ENCODE measurements around the gene HIRIP3. TPM values are rescaled to one million over a fixed set of nuclear protein-coding genes. Genes with fewer than 3 reads are reported as not detected.

HIRIP3 gene
- total and polyA plus RNA-seq, 2 of the 8 experiments (the other 6 are each of a cell fraction or from before 2014, with no cell fraction given), result 11.9 to 18.5 TPM

DNA sequence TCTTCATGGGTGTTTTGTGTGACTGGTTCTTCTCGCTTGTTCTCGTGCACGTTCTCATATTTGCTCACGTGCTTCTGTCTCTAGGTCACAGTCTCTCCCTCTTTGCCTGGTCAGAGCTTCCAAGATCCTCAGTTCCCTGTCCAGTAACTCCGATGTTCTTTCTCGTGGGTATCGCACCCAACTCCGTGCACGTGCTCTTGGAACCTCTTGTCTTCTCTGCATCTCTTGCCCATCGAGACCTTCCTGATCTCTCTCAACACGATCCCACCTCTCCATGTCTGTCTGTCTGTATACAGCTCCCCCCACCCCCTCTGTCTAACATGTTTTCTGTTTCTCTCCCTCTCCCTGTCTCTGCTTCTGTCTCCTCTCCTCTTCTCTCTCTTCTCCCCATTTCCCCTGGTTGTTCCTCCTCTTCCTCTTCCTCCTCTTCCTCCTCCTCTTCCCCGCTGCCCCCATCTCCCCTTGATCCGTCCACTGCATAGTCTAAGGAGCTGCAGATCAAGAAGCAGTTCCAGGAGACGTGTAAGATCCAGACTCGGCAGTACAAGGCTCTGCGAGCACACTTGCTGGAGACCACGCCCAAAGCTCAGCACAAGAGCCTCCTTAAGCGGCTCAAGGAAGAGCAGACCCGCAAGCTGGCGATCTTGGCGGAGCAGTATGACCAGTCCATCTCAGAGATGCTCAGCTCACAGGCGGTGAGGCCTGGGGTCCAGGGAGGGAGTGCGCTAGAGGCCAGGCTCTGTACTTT, 6.1 kb downstream of the HIRIP3 start (continued):
- TF ChIP-seq, protein P1, sequence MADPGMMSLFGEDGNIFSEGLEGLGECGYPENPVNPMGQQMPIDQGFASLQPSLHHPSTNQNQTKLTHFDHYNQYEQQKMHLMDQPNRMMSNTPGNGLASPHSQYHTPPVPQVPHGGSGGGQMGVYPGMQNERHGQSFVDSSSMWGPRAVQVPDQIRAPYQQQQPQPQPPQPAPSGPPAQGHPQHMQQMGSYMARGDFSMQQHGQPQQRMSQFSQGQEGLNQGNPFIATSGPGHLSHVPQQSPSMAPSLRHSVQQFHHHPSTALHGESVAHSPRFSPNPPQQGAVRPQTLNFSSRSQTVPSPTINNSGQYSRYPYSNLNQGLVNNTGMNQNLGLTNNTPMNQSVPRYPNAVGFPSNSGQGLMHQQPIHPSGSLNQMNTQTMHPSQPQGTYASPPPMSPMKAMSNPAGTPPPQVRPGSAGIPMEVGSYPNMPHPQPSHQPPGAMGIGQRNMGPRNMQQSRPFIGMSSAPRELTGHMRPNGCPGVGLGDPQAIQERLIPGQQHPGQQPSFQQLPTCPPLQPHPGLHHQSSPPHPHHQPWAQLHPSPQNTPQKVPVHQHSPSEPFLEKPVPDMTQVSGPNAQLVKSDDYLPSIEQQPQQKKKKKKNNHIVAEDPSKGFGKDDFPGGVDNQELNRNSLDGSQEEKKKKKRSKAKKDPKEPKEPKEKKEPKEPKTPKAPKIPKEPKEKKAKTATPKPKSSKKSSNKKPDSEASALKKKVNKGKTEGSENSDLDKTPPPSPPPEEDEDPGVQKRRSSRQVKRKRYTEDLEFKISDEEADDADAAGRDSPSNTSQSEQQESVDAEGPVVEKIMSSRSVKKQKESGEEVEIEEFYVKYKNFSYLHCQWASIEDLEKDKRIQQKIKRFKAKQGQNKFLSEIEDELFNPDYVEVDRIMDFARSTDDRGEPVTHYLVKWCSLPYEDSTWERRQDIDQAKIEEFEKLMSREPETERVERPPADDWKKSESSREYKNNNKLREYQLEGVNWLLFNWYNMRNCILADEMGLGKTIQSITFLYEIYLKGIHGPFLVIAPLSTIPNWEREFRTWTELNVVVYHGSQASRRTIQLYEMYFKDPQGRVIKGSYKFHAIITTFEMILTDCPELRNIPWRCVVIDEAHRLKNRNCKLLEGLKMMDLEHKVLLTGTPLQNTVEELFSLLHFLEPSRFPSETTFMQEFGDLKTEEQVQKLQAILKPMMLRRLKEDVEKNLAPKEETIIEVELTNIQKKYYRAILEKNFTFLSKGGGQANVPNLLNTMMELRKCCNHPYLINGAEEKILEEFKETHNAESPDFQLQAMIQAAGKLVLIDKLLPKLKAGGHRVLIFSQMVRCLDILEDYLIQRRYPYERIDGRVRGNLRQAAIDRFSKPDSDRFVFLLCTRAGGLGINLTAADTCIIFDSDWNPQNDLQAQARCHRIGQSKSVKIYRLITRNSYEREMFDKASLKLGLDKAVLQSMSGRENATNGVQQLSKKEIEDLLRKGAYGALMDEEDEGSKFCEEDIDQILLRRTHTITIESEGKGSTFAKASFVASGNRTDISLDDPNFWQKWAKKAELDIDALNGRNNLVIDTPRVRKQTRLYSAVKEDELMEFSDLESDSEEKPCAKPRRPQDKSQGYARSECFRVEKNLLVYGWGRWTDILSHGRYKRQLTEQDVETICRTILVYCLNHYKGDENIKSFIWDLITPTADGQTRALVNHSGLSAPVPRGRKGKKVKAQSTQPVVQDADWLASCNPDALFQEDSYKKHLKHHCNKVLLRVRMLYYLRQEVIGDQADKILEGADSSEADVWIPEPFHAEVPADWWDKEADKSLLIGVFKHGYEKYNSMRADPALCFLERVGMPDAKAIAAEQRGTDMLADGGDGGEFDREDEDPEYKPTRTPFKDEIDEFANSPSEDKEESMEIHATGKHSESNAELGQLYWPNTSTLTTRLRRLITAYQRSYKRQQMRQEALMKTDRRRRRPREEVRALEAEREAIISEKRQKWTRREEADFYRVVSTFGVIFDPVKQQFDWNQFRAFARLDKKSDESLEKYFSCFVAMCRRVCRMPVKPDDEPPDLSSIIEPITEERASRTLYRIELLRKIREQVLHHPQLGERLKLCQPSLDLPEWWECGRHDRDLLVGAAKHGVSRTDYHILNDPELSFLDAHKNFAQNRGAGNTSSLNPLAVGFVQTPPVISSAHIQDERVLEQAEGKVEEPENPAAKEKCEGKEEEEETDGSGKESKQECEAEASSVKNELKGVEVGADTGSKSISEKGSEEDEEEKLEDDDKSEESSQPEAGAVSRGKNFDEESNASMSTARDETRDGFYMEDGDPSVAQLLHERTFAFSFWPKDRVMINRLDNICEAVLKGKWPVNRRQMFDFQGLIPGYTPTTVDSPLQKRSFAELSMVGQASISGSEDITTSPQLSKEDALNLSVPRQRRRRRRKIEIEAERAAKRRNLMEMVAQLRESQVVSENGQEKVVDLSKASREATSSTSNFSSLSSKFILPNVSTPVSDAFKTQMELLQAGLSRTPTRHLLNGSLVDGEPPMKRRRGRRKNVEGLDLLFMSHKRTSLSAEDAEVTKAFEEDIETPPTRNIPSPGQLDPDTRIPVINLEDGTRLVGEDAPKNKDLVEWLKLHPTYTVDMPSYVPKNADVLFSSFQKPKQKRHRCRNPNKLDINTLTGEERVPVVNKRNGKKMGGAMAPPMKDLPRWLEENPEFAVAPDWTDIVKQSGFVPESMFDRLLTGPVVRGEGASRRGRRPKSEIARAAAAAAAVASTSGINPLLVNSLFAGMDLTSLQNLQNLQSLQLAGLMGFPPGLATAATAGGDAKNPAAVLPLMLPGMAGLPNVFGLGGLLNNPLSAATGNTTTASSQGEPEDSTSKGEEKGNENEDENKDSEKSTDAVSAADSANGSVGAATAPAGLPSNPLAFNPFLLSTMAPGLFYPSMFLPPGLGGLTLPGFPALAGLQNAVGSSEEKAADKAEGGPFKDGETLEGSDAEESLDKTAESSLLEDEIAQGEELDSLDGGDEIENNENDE (IDR thresholded peaks at IDR 0.05; ENCODE audit: insufficient replicate concordance, low read length), result no peak
- TF ChIP-seq FOSL1 (IDR thresholded peaks at IDR 0.05; ENCODE audit: insufficient read depth, low read depth, low read length) (no peak), SIN3A (conservative IDR thresholded peaks at IDR 0.05 in 1 of 2, IDR thresholded peaks at IDR 0.05 in 1 of 2; ENCODE audit: low read depth in 1 of 2, low read length in 2 of 2) (no peak), GTF2F1 (IDR thresholded peaks at IDR 0.05; ENCODE audit: borderline replicate concordance, low read depth, low read length) (no peak), CBX5 (IDR thresholded peaks at IDR 0.05; ENCODE audit: low read depth, low read length) (no peak)
- TF ChIP-seq, protein P2, sequence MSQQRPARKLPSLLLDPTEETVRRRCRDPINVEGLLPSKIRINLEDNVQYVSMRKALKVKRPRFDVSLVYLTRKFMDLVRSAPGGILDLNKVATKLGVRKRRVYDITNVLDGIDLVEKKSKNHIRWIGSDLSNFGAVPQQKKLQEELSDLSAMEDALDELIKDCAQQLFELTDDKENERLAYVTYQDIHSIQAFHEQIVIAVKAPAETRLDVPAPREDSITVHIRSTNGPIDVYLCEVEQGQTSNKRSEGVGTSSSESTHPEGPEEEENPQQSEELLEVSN (IDR thresholded peaks at IDR 0.05), result no peak
